ENCODE measurements around the gene FBXO41. TPM values are rescaled to one million over a fixed set of nuclear protein-coding genes. Genes with fewer than 3 reads are reported as not detected.

FBXO41 gene
- total and polyA plus RNA-seq, 10 of the 15 experiments (the other 5 are each of a cell fraction or from before 2014, with no cell fraction given): 1.9 to 38.9 (median 11.3) TPM

- ChIA-PET RAD21 (ENCODE audit: unreplicated experiment) (no interaction called here), SMC1A (ENCODE audit: uncharacterized antibody, unreplicated experiment) (no interaction called here), CTCF (interaction anchor here (0.6 kb wide), 1 partner anchor 23 kb away, joined by 3 read pairs; no protein-coding TSS in a partner anchor), POLR2A (no interaction called here)
- Histone ChIP-seq H4K20me1 (ENCODE audit: control insufficient read depth, insufficient read depth) (no peaks in the 10 kb centered on the region), H3K4me2 (ENCODE audit: control insufficient read depth, insufficient read depth) (no peak overlapping the region), H3K36me3 (ENCODE audit: control insufficient read depth in 2 of 2, insufficient read depth in 2 of 2, low read length in 1 of 2) (no peaks in the 10 kb centered on the region; a peak in 1 of 4 replicates), H3K9me3 (replicated peaks; ENCODE audit: control insufficient read depth, insufficient read depth, low read length) (no peaks in the 10 kb centered on the region), H3K27me3 (replicated peaks in 1 of 2; ENCODE audit: control insufficient read depth in 2 of 2, insufficient read depth in 2 of 2, low read length in 1 of 2) (peaks cover 0 to 3% of the 10 kb centered on the region in 2 experiments; a peak in 2 of 4 replicates), H3K4me1 (ENCODE audit: control insufficient read depth, insufficient read depth, low read length) (no peaks in the 10 kb centered on the region), H3K4me3 (no peak overlapping the region), H3K27ac (ENCODE audit: control insufficient read depth, insufficient read depth) (no peak overlapping the region), H2AFZ (ENCODE audit: control insufficient read depth, low read depth, low read length) (no peak overlapping the region), H3K79me2 (ENCODE audit: control insufficient read depth, insufficient read depth, low read length) (no peaks in the 10 kb centered on the region), H3K9ac (ENCODE audit: control insufficient read depth, insufficient read depth, low read length) (no peak overlapping the region)
- ATAC-seq: no peak
- BruUV-seq (replicated peaks): no TSS peak
- no peak for DNase-seq (ENCODE audit: low read depth, low spot score)
- intact Hi-C loops (cut with micrococcal nuclease; ENCODE audit: unreplicated experiment): no loop called here
- in situ Hi-C loops (cut with MboI): no loop called here
- no peak for TF ChIP-seq GABPA (IDR thresholded peaks at IDR 0.05; ENCODE audit: low read depth)
- TF ChIP-seq MYB (IDR thresholded peaks at IDR 0.05; ENCODE audit: borderline replicate concordance, low read depth, low read length): no peak
- no peak for TF ChIP-seq HDGF (IDR thresholded peaks at IDR 0.05)
- TF ChIP-seq ZBED1 (IDR thresholded peaks at IDR 0.05; ENCODE audit: borderline replicate concordance): no peak
- no peak for TF ChIP-seq MEF2A (IDR thresholded peaks at IDR 0.05; ENCODE audit: insufficient read depth, low read depth, low read length)
- TF ChIP-seq KLF5 (IDR thresholded peaks at IDR 0.05; ENCODE audit: partially characterized antibody): no peak
- no peak for TF ChIP-seq CBX5 (IDR thresholded peaks at IDR 0.05; ENCODE audit: low read depth)
- no peak for TF ChIP-seq ZNF622 (IDR thresholded peaks at IDR 0.05)
- no peak for FAIRE-seq
- 76% methylated on average over 6 of the region's 6 CpGs for WGBS (ENCODE audit: insufficient coverage, insufficient replicate concordance, low lambda C conversion rate, missing lambda C conversion rate)
These were observed 78.7 kb downstream of the FBXO41 start for GRCh38 chr2:73205611-73206010.

Small RNA genes lying within 50 kb of the gene (small RNA-seq; reads per million reads assigned to genes)
- gene RNU6-111P: not detected

Other genes with a start within 250 kb of the FBXO41 start
Only the 7 nearest of the 8 such genes appear.
- not detected in 2 replicates for gene RAB11FIP5, start 171.5 kb downstream of the FBXO41 start, total RNA-seq (2014; rRNA removed)
- gene RAB11FIP5, start 171.5 kb downstream of the FBXO41 start, total RNA-seq (2014; rRNA removed; fragmentation: Illumina TruSeq; extraction: Trizol): not detected in 2 replicates
- 0.05 and 0.08 TPM in 2 replicates for gene RAB11FIP5, start 171.5 kb downstream of the FBXO41 start, total RNA-seq (2021)
- gene RAB11FIP5, start 171.5 kb downstream of the FBXO41 start, polyA plus RNA-seq (2011; rRNA removed): 0.01 and 0.20 TPM in 2 replicates
- not detected in 2 replicates for gene RAB11FIP5, start 171.5 kb downstream of the FBXO41 start, polyA plus RNA-seq (2014; fragmentation: Illumina TruSeq; extraction: Trizol)
- gene RAB11FIP5, start 171.5 kb downstream of the FBXO41 start, polyA plus RNA-seq (2014; fragmentation: Nextera tagmentation; extraction: Ambion mirVana): under 1 TPM in 1 of 2 experiments, not detected in 1; 0.07 TPM
- gene RAB11FIP5, start 171.5 kb downstream of the FBXO41 start, polyA plus RNA-seq (2014; rRNA removed): 0.03 and 0.08 TPM in 2 replicates
- not detected for gene RAB11FIP5, start 171.5 kb downstream of the FBXO41 start, polyA plus RNA-seq (2016; fragmentation: Nextera tagmentation; extraction: Ambion mirVana)
- not detected in 2 replicates for gene NOTO, start 81.9 kb downstream of the FBXO41 start, total RNA-seq (2014; rRNA removed)
- not detected in 2 replicates for gene NOTO, start 81.9 kb downstream of the FBXO41 start, total RNA-seq (2014; rRNA removed; fragmentation: Illumina TruSeq; extraction: Trizol)
- not detected in 2 replicates for gene NOTO, start 81.9 kb downstream of the FBXO41 start, total RNA-seq (2021)
- gene NOTO, start 81.9 kb downstream of the FBXO41 start, polyA plus RNA-seq (2011; rRNA removed): not detected in 2 replicates
- not detected in 2 replicates for gene NOTO, start 81.9 kb downstream of the FBXO41 start, polyA plus RNA-seq (2014; fragmentation: Illumina TruSeq; extraction: Trizol)
- gene NOTO, start 81.9 kb downstream of the FBXO41 start, polyA plus RNA-seq (2014; fragmentation: Nextera tagmentation; extraction: Ambion mirVana): not detected
- gene NOTO, start 81.9 kb downstream of the FBXO41 start, polyA plus RNA-seq (2014; rRNA removed): not detected in 2 replicates
- not detected for gene NOTO, start 81.9 kb downstream of the FBXO41 start, polyA plus RNA-seq (2016; fragmentation: Nextera tagmentation; extraction: Ambion mirVana)
- 31.4 and 31.5 TPM in 2 replicates for gene SMYD5, start 70.2 kb downstream of the FBXO41 start, total RNA-seq (2014; rRNA removed)
- gene SMYD5, start 70.2 kb downstream of the FBXO41 start, total RNA-seq (2014; rRNA removed; fragmentation: Illumina TruSeq; extraction: Trizol): 21.1 and 21.2 TPM in 2 replicates
- gene SMYD5, start 70.2 kb downstream of the FBXO41 start, total RNA-seq (2021): 30.8 and 34.4 TPM in 2 replicates
- 23.1 and 34.7 TPM in 2 replicates for gene SMYD5, start 70.2 kb downstream of the FBXO41 start, polyA plus RNA-seq (2011; rRNA removed)
- 29.9 and 35.3 TPM in 2 replicates for gene SMYD5, start 70.2 kb downstream of the FBXO41 start, polyA plus RNA-seq (2014; fragmentation: Illumina TruSeq; extraction: Trizol)
- 1 to 10 TPM; 6.1 to 6.6 TPM for gene SMYD5, start 70.2 kb downstream of the FBXO41 start, polyA plus RNA-seq (2014; fragmentation: Nextera tagmentation; extraction: Ambion mirVana)
- gene SMYD5, start 70.2 kb downstream of the FBXO41 start, polyA plus RNA-seq (2014; rRNA removed): 33.8 and 34.1 TPM in 2 replicates
- gene SMYD5, start 70.2 kb downstream of the FBXO41 start, polyA plus RNA-seq (2016; fragmentation: Nextera tagmentation; extraction: Ambion mirVana): 10 to 100 TPM; 18.4 to 18.8 TPM
- gene PRADC1, start 51.2 kb downstream of the FBXO41 start, total RNA-seq (2014; rRNA removed): 16.9 and 18.6 TPM in 2 replicates
- 11.7 and 12.4 TPM in 2 replicates for gene PRADC1, start 51.2 kb downstream of the FBXO41 start, total RNA-seq (2014; rRNA removed; fragmentation: Illumina TruSeq; extraction: Trizol)
- gene PRADC1, start 51.2 kb downstream of the FBXO41 start, total RNA-seq (2021): 13.4 and 15.7 TPM in 2 replicates
- gene PRADC1, start 51.2 kb downstream of the FBXO41 start, polyA plus RNA-seq (2011; rRNA removed): 5.1 and 8.9 TPM in 2 replicates
- gene PRADC1, start 51.2 kb downstream of the FBXO41 start, polyA plus RNA-seq (2014; fragmentation: Illumina TruSeq; extraction: Trizol): 6.2 and 12.6 TPM in 2 replicates
- 1 to 10 TPM; 3.7 to 8.1 TPM for gene PRADC1, start 51.2 kb downstream of the FBXO41 start, polyA plus RNA-seq (2014; fragmentation: Nextera tagmentation; extraction: Ambion mirVana)
- gene PRADC1, start 51.2 kb downstream of the FBXO41 start, polyA plus RNA-seq (2014; rRNA removed): 14.9 and 16.1 TPM in 2 replicates
- gene PRADC1, start 51.2 kb downstream of the FBXO41 start, polyA plus RNA-seq (2016; fragmentation: Nextera tagmentation; extraction: Ambion mirVana): 10 to 100 TPM; 31.5 to 39.0 TPM
- 468 and 475 TPM in 2 replicates for gene CCT7, start 50.2 kb downstream of the FBXO41 start, total RNA-seq (2014; rRNA removed)
- gene CCT7, start 50.2 kb downstream of the FBXO41 start, total RNA-seq (2014; rRNA removed; fragmentation: Illumina TruSeq; extraction: Trizol): 472 and 478 TPM in 2 replicates
- gene CCT7, start 50.2 kb downstream of the FBXO41 start, total RNA-seq (2021): 474 and 494 TPM in 2 replicates
- gene CCT7, start 50.2 kb downstream of the FBXO41 start, polyA plus RNA-seq (2011; rRNA removed): 498 and 571 TPM in 2 replicates
- gene CCT7, start 50.2 kb downstream of the FBXO41 start, polyA plus RNA-seq (2014; fragmentation: Illumina TruSeq; extraction: Trizol): 574 and 674 TPM in 2 replicates
- 100 to 1,000 TPM; 206 to 377 TPM for gene CCT7, start 50.2 kb downstream of the FBXO41 start, polyA plus RNA-seq (2014; fragmentation: Nextera tagmentation; extraction: Ambion mirVana)
- 530 and 598 TPM in 2 replicates for gene CCT7, start 50.2 kb downstream of the FBXO41 start, polyA plus RNA-seq (2014; rRNA removed)
- gene CCT7, start 50.2 kb downstream of the FBXO41 start, polyA plus RNA-seq (2016; fragmentation: Nextera tagmentation; extraction: Ambion mirVana): 100 to 1,000 TPM; 455 to 510 TPM
- gene EGR4, start 9.1 kb upstream of the FBXO41 start, total RNA-seq (2014; rRNA removed): not detected in 2 replicates
- not detected in 2 replicates for gene EGR4, start 9.1 kb upstream of the FBXO41 start, total RNA-seq (2014; rRNA removed; fragmentation: Illumina TruSeq; extraction: Trizol)
- 0.16 TPM in 1 of 2 replicates, not detected in the other for gene EGR4, start 9.1 kb upstream of the FBXO41 start, total RNA-seq (2021)
- not detected in 2 replicates for gene EGR4, start 9.1 kb upstream of the FBXO41 start, polyA plus RNA-seq (2011; rRNA removed)
- not detected in 2 replicates for gene EGR4, start 9.1 kb upstream of the FBXO41 start, polyA plus RNA-seq (2014; fragmentation: Illumina TruSeq; extraction: Trizol)
- not detected for gene EGR4, start 9.1 kb upstream of the FBXO41 start, polyA plus RNA-seq (2014; fragmentation: Nextera tagmentation; extraction: Ambion mirVana)
- gene EGR4, start 9.1 kb upstream of the FBXO41 start, polyA plus RNA-seq (2014; rRNA removed): not detected in 2 replicates
- under 1 TPM in 1 of 2 experiments, not detected in 1; 0.07 TPM for gene EGR4, start 9.1 kb upstream of the FBXO41 start, polyA plus RNA-seq (2016; fragmentation: Nextera tagmentation; extraction: Ambion mirVana)
- gene ALMS1, start 101.4 kb upstream of the FBXO41 start, total RNA-seq (2014; rRNA removed): 19.4 and 20.1 TPM in 2 replicates
- gene ALMS1, start 101.4 kb upstream of the FBXO41 start, total RNA-seq (2014; rRNA removed; fragmentation: Illumina TruSeq; extraction: Trizol): 23.9 and 25.8 TPM in 2 replicates
- gene ALMS1, start 101.4 kb upstream of the FBXO41 start, total RNA-seq (2021): 16.1 and 16.8 TPM in 2 replicates
- 12.5 and 14.4 TPM in 2 replicates for gene ALMS1, start 101.4 kb upstream of the FBXO41 start, polyA plus RNA-seq (2011; rRNA removed)
- gene ALMS1, start 101.4 kb upstream of the FBXO41 start, polyA plus RNA-seq (2014; fragmentation: Illumina TruSeq; extraction: Trizol): 13.2 and 14.3 TPM in 2 replicates
- gene ALMS1, start 101.4 kb upstream of the FBXO41 start, polyA plus RNA-seq (2014; fragmentation: Nextera tagmentation; extraction: Ambion mirVana): 1 to 10 TPM; 1.1 to 2.2 TPM
- 8.7 and 9.3 TPM in 2 replicates for gene ALMS1, start 101.4 kb upstream of the FBXO41 start, polyA plus RNA-seq (2014; rRNA removed)
- 1 to 10 TPM; 4.4 to 4.7 TPM for gene ALMS1, start 101.4 kb upstream of the FBXO41 start, polyA plus RNA-seq (2016; fragmentation: Nextera tagmentation; extraction: Ambion mirVana)

All from GM12878 (cell line).